AG04449 (cell line): ENCODE data around the gene TAF4B.
"Not testable (repeated sequence)": the region's sequence is repeated elsewhere in the genome, so short reads cannot be mapped to it uniquely, and the experiment has no call there.

ENCODE experiments used
- CTCF ChIA-PET: fragments of 350-600 bp; formaldehyde crosslinking; extraction: SDS; loops from one replicate; lab custom pipeline; 2021; ENCODE audit warnings: antibody characterized with exemption; lab: Yijun Ruan, JAX
- POLR2A ChIA-PET: fragments of 400-600, 350-600 bp; formaldehyde crosslinking; extraction: SDS; loops from one replicate; lab custom pipeline; 2020; ENCODE audit warnings: antibody characterized with exemption, inconsistent platforms; lab: Yijun Ruan, JAX
- DNase-seq: peaks from one replicate; pipeline ENCODE4 v3.0.0-alpha.2; 2010; ENCODE audit warnings: low read depth, low spot score
- H3K4me3 ChIP-seq: 2 replicates; pipeline ENCODE4 v1.5.1; 2011; ENCODE audit warnings: low read depth, mild to moderate bottlenecking, control low read depth, low read length
- TF ChIP-seq, protein P1 (sequence below): IDR thresholded peaks from one replicate; pipeline ENCODE4 v1.5.1; 2011; ENCODE audit warnings: mild to moderate bottlenecking, moderate library complexity, low read length, control low read depth, inconsistent platforms; ENCODE audit not compliant: insufficient read depth; ENCODE audit errors: missing control alignments

Gene TAF4B

DNA sequence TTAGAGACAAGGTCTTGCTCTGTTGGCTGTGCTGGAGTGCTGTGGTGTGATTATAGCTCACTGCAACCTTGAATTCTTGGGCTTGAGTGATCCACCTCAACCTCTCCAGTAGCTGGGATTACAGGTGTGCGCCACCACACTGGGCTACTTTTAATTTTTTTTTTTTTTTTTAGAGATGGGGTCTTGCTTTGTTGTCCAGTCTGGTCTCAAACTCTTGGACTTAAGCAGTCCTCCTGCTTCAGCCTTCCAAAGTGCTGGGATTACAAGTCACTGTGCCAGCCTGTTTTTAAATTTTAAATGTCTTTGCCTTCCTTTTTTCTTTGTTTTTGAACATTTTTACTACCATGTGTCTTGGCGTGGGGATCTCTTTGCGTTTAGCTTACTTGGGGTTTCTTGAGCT is 32.5 kb downstream of the TAF4B start:
- CTCF ChIA-PET: no interaction called here
- POLR2A ChIA-PET: no interaction called here
- TF ChIP-seq, protein P1, sequence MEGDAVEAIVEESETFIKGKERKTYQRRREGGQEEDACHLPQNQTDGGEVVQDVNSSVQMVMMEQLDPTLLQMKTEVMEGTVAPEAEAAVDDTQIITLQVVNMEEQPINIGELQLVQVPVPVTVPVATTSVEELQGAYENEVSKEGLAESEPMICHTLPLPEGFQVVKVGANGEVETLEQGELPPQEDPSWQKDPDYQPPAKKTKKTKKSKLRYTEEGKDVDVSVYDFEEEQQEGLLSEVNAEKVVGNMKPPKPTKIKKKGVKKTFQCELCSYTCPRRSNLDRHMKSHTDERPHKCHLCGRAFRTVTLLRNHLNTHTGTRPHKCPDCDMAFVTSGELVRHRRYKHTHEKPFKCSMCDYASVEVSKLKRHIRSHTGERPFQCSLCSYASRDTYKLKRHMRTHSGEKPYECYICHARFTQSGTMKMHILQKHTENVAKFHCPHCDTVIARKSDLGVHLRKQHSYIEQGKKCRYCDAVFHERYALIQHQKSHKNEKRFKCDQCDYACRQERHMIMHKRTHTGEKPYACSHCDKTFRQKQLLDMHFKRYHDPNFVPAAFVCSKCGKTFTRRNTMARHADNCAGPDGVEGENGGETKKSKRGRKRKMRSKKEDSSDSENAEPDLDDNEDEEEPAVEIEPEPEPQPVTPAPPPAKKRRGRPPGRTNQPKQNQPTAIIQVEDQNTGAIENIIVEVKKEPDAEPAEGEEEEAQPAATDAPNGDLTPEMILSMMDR: no peak
- DNase-seq: no peak
- H3K4me3 ChIP-seq: no peak overlapping the region

DNA sequence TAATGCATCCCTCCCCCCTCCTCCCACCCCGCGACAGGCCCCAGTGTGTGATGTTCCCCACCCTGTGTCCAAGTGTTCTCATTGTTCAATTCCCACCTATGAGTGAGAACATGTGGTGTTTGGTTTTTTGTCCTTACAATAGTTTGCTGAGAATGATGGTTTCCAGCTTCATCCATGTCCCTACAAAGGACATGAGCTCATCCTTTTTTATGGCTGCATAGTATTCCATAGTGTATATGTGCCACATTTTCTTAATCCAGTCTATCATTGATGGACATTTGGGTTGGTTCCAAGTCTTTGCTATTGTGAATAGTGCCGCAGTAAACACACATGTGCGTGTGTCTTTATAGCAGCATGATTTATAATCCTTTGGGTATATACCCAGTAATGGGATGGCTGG is 33.2 kb downstream of the TAF4B start:
- DNase-seq, H3K4me3 ChIP-seq, POLR2A ChIA-PET, CTCF ChIA-PET: not testable (repeated sequence)

DNA sequence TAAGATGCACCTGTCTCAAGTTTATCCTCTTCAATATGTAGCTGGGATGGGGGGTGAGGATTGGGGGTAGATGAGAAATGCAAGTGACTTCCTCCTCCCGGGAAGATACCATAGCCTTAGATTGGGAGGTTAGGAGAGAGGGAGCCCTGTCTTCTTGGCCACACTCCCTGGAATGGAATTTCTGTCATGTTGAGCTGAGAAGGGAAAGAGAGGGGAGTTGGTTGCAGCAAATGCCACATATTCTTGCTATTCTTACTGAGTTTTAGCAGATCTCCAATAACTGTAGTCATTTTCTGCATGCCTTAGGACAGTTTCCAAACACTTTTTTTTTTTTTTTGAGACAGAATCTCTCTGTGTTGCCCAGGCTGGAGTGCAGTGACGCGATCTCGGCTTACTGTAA is 35.9 kb downstream of the TAF4B start:
- DNase-seq: no peak
- no peak overlapping the region for H3K4me3 ChIP-seq
- TF ChIP-seq, protein P1: no peak
- POLR2A ChIA-PET: no interaction called here
- CTCF ChIA-PET: no interaction called here

DNA sequence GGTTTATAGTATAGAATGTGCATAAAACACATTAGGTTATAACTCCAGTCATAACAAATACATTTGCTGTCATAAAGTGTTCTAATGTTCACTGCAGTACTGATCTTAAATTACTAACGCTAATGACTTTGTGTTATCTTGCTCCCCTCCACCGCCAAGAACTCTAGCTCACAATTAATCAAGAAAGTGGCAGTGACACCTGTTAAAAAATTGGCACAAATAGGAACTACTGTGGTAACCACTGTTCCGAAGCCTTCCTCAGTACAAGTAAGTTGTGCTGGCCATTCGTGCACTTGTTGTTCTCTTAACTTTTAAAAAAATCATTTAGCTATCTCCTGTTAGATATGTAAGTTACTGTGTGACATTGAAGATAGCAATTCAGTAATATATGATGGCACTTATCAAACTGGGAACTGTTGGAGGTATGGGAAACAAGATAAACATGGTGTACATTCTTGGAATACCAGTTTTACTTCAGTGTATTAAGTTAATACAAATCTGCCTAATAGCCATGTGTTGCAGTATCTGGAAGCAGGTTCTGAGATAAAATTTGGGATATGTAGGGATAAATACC is 41.2 kb downstream of the TAF4B start:
- DNase-seq: no peak
- CTCF ChIA-PET: no interaction called here
- POLR2A ChIA-PET: no interaction called here
- TF ChIP-seq, protein P1: no peak
- no peak overlapping the region for H3K4me3 ChIP-seq

DNA sequence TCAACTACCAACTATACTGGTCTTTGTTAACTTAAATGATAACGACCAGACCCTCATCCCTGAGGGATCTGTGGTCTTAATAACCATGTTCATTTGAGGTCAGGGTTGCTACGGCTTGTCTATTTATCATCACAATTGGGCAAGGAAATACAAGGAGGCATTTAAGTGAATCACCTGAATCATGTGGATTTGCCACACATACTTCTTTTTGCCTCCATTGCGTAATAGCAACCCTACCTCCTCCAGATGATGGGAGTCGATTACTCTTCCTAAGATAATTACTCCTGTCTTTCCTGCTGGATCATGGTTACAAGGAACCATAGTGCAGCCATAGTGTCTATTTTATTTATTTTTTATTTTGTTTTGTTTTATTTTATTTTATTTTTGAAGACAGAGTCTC is 42.2 kb downstream of the TAF4B start:
- ChIA-PET CTCF (no interaction called here), POLR2A (no interaction called here)
- DNase-seq: no peak
- TF ChIP-seq, protein P1: no peak
- no peak overlapping the region for H3K4me3 ChIP-seq

DNA sequence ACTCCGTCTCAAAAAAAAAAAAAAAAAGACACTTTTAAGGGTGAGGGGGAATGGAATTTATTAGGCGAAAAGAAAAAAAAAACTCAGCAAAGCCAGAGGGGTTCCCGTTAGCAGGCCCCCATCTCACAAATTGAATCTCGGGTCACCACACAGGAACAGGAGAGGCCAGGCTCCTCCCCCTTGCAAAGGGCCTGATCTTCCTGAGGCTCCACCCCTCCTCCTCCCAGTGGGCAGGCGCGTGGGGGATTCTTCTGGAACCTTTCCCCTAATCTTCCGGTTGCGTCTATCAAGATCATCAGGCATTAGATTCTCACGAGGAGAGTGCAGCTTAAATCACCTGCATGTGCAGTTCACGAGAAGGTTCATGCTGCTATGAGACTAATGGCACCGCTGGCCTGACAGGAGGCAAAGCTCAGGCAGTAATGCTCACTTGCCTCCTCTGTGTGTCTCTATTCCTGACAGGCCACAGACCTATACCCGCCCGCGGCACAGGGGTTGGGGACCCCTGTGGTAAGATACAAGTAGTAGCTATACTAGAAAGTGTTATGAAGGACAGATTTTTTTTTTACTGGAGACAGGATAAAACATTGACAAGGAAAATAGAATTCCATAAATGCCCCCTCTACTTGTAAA is 45.8 kb downstream of the TAF4B start:
- ChIA-PET POLR2A (no interaction called here), CTCF (no interaction called here)
- TF ChIP-seq, protein P1: no peak
- no peak for DNase-seq
- no peak overlapping the region for H3K4me3 ChIP-seq

DNA sequence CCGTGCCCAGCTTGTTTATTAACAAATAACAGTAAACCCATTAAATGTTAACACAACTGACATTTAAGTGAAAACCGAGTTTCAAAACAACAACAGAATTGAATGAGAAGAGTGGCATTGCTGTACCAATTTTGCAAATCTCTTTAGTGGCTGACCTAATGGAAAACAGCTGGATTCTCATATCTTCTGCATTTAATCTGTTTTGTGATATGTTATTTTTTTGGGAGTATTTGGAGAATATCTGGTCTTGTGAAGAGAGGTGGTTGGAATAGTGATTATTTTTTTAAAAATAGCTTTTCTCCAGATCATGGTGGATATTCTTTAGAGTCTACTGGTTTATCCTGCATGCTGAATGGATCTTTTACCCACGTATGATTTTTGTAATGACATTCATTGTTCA is 51.1 kb downstream of the TAF4B start:
- no peak for DNase-seq
- TF ChIP-seq, protein P1: no peak
- POLR2A ChIA-PET: no interaction called here
- CTCF ChIA-PET: no interaction called here
- no peak overlapping the region for H3K4me3 ChIP-seq
